IPS-NIHi7 (cell line): ENCODE results near the gene QKI.
"Not testable (repeated sequence)": the region's sequence is repeated elsewhere in the genome, so short reads cannot be mapped to it uniquely, and the experiment has no call there.

ENCODE experiments used
- DNase-seq: peaks from one replicate; pipeline ENCODE4 v3.0.0; 2012; ENCODE audit warnings: mixed read lengths; ENCODE audit errors: extremely low spot score

QKI gene

GRCh38 chr6:163439390-163439789, 24.9 kb downstream of the QKI start:
- DNase-seq = not testable (repeated sequence)

- DNase-seq = no peak
Observed at GRCh38 chr6:163439997-163440396, 25.5 kb downstream of the QKI start.

DNA sequence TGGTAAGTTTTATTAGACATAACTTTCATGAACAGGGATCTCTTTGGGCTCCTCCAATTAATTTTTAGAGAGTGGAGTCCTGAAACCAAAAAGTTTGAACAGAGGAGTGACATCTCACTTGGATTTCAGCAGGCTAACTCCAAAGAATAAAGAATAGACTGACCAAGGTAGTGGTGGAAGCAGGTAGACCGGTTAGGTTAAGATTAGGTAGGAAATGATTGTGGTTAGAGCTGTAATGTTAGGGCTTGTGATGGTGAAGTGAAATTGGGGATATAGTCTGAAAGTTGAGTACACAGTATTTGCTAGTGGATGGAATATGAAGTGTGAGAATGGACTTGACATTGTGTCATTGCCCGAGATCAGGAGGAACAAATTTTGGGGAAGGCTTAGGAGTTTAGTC, 27.8 kb downstream of the QKI start:
- no peak for DNase-seq

DNA sequence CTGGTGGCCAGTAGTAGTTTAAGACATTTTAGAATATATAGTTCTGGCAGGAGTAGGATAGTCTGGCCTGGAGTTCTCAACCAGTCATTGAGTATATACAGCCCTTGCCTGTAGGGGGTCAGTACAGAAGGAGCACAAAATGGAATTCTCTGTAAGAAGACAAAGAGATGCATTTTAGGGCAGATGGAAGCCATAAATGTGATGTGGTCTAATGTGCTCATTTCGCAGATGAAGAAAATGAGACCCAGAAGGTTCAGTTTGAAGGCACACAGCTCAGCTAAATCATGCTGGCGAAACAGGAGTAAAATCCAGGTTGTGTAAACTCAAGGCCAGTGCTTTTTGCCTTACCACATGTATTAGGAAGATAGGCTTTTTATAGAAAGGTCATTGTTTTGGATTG, 29.6 kb downstream of the QKI start:
- DNase-seq = no peak

GRCh38 chr6:163446549-163446948, 32.0 kb downstream of the QKI start:
- no peak for DNase-seq

DNA sequence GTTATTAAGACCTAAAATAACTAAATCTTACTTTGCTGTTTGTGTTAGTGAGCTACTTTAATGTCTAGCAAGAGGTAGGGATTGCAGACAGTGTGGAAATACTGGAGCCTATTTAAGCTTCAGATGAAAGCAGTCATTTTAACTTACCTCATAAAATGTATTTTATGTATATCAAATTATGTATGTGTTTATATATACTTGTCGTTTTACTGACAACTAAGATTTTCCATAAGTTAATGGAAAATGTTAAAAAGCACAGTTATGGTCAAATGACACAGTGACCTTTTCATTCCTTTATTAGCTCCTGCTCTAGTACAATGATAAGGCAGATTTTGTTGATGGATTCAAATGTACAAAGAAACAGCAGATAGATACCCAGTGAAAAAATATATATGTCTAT, 34.6 kb downstream of the QKI start:
- no peak for DNase-seq

DNA sequence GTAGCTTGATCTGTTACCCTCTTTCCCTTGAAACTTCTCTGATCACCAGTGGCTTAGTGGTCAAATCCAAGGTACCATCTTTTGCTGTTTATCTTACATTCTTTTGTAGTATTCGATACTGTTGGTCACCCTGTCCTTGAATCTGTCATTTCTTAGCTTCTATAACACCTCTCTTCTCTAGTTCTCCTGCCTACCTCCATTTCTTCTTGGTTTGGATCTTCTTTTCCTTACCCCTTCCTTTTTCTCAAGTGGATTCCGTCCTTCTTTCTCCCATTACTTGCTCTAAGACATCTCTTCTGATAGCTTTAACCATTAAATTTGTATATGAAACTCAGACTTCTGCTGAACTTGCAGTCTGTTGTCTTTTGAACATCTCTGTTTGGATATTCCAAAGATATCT, 39.9 kb downstream of the QKI start:
- no peak for DNase-seq

GRCh38 chr6:163455552-163455951, 41.0 kb downstream of the QKI start:
- no peak for DNase-seq

DNA sequence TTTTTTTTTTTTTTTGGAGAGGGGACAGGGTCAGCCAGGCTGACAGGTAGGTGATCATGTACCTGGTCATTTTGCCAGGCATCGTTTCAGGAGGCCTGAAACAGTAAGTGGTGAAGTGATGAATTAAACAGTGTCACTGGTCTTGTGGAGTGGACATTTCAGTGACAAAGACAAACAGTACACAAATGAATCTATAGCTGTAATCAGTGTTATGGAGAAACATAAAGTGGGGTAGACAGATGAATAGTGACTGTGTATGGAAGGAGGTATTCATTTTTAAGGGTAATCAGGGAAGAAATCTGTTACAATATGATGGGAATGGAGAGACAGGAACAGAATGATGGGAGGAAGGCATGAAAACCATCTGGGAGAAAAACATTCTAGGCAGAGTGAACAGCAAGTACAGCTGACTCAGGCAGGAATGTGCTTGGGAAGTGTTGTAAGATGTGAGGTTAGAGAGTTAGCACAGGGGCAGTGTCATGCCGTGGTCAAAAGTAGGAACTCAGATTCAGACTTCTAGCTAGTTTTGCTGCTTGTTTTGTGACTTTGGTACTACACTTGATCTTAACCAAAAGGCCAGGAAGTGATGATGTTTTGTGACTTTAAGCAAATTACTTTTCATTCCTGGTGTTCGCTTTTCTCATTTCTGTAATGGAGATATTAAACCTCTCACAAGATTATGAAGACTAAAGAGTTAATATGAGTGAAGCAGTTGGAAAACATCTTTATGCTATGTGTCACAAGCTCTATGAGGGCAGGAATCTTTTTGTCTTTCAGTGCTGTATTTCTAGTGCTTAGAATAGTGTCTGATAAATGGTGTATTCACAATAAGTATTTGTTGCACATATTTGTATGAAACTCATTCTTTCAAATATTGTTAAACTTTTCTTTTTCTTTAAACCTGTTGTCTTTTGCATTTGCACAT, 43.4 kb downstream of the QKI start:
- DNase-seq = peak; percentile 13

DNA sequence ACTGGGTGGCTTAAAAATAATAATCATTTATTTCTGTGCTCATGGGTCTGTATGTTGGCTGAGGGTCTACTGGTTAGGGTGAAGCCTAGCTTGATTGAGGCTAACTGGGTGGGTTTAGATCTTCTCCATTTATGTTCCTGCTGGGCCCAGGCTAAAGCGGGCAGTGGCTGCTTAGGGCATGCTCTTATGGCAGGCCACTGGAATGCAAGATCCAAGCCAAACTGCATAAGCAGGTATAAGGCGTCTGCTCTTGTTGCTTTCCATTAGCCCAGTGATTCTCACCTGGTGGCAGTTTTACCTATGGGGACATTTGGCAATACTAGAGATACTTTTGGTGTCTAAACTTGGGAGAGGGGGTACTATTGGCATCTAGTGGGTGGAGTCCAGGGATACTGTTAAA, 44.5 kb downstream of the QKI start:
- DNase-seq = peak; percentile 11

GRCh38 chr6:163459536-163459935, 45.0 kb downstream of the QKI start:
- no peak for DNase-seq

- DNase-seq = no peak
Observed at GRCh38 chr6:163460307-163460782, 45.8 kb downstream of the QKI start.

- DNase-seq = no peak
Observed at GRCh38 chr6:163461696-163462095, 47.2 kb downstream of the QKI start.

GRCh38 chr6:163463180-163463579, 48.7 kb downstream of the QKI start:
- DNase-seq = no peak

- DNase-seq = no peak
Observed at GRCh38 chr6:163463795-163464194, 49.3 kb downstream of the QKI start.

GRCh38 chr6:163466839-163467390, 52.4 kb downstream of the QKI start:
- no peak for DNase-seq

GRCh38 chr6:163468738-163469137, 54.2 kb downstream of the QKI start:
- DNase-seq = no peak

DNA sequence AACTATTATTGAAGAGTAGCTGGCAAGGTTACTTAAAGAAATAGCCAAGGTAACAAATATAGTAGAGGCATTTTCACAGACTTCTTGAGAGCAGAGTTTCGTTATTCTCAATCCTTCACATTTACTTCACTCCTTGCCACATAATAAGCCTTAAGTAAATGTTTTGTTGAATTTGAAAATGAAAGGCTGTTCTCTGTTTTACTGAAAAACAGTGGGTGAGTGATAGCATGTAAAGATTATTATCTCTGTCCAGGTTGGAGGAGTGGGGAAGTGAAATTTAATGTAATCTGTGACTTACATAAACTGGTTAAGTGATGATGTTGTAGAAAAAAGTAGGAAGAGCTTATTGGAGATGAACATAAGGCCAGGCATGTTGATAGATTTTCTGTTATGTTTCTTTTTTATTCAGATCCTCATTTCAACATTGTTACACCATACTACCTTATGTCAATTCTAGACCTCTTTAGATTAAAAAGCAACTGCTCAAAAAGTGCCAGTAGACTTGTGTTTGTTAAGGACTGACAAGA, 55.0 kb downstream of the QKI start:
- no peak for DNase-seq

GRCh38 chr6:163470611-163471010, 56.1 kb downstream of the QKI start:
- no peak for DNase-seq

DNA sequence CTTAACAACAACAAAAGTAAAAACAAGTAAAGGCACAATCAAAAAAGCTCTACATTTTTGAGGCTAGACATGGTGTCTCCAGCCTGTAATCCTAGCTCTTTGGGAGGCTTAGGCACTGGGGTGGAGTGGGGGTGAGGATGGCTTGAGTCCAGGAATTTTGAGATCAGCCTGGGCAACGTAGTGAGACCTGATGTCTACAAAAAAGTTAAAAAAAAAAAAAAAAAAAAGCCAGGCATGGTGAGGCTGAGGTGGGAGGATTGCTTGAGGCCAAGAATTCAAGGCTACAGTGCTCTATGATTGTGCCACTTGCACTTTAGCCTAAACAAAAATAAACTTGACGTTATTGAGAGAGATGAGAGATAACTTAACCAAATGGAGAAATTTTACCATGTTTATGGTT, 60.1 kb downstream of the QKI start:
- DNase-seq = no peak

- DNase-seq = not testable (repeated sequence)
Observed at GRCh38 chr6:163476946-163477345, 62.4 kb downstream of the QKI start.

DNA sequence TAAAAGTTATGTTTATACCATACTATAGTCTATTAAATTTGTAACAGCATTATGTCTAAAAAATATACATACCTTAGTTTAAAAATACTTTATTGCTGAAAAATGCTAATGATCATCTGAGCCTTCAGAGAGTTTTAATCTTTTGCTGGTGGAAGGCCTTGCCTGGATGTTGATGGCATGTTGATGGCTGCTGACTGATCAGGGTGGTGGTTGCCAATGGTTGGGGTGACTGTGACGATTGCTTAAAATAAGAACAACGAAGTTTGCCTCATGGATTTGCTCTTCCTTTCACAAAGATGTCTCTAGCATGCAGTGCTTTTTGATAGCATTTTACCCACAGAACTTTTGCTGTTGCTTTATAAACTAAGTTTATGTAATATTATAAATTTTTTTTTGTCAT, 68.6 kb downstream of the QKI start:
- no peak for DNase-seq

DNA sequence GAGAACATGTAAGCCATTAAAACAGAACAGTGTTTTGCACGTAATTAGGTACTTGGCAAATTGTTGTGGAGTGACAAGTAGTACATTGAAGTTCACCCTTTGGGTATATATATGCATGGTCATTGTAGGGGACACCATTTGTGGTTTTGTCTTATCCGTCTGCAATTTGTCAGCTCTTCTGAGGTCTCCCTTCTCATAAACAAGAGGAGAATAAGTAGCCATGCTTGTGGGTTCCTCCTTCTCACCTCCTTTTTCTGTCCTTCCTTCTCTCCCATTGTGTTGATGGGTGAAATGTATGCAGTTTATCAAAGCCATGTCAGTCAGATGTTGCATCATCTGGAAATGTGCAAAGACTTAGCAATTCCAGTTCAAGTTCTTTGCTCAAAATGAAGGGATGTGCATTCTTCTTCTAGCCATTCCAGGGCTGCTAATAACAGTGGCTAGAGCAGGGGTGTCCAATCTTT, 70.9 kb downstream of the QKI start:
- no peak for DNase-seq
